GM12891 (cell line): ENCODE measurements around the gene C11orf91.

ENCODE experiments used
- POLR2A ChIP-seq: IDR thresholded peaks from 2 replicates; pipeline ENCODE4 v1.6.1; 2011; ENCODE audit warnings: low read depth, low read length, control low read depth
- POLR2AphosphoS5 ChIP-seq: IDR thresholded peaks from 2 replicates; pipeline ENCODE4 v1.6.1; 2011; ENCODE audit warnings: low read depth, low read length, control low read depth
- TAF1 ChIP-seq: IDR thresholded peaks from 2 replicates; pipeline ENCODE4 v1.6.1; 2011; ENCODE audit warnings: low read depth, low read length, control low read depth

GRCh38 chr11:33743291-33743690, 42.7 kb upstream of the C11orf91 start:
- no peak for TF ChIP-seq POLR2A
- no peak for TF ChIP-seq POLR2AphosphoS5
- no peak for TF ChIP-seq TAF1
